Uterus (tissue), 2 donors: Measurements from ENCODE around the gene GOLGA8S.

Experiments
- POLR2A ChIP-seq, 2 donors: fragments of 450-650 bp; IDR thresholded peaks; one replicate each; pipeline ENCODE4 v1.6.1; 2016; ENCODE audit warnings: antibody characterized with exemption in 2 of 2, mild to moderate bottlenecking in 1 of 2, moderate library complexity in 1 of 2
- TF ChIP-seq, protein P1 (sequence below), 4 experiments: fragments of 200-600 bp in 2 of 4; fragments of 450-650 bp in 2 of 4; sonication (generic) in 2 of 4; IDR thresholded peaks; one replicate each; pipeline ENCODE4 v1.5.1; 2016 to 2019; ENCODE audit warnings: antibody characterized with exemption in 4 of 4, mild to moderate bottlenecking in 2 of 4, moderate library complexity in 1 of 4

DNA sequence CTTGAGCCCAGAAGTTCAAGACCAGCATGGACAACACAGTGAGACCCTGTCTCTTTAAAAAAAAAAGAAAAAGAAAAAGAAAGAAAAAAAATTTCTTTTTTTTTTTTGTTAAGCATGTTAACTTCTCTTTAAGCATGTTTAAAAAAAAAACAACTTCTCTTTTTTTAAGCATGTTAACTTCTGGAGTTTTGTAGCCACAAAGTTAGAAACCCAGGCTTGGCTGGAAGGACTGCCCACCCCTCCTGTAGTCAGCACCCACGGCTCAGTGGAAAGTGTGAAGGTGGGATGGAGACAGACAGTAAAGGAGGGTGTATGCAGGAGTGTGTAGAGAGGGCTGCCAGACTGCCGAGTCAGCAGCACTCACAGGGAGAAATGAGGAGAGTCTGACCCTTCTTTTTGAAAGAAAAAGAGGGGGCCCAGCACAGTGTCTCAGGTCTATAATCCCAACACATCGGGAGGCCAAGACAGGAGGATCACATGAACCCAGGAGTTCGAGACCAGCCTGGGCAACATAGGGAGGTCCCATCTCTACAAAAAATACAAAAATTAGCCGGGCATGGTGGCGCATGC lies 33.2 kb downstream of the GOLGA8S start:
- TF ChIP-seq, protein P1, sequence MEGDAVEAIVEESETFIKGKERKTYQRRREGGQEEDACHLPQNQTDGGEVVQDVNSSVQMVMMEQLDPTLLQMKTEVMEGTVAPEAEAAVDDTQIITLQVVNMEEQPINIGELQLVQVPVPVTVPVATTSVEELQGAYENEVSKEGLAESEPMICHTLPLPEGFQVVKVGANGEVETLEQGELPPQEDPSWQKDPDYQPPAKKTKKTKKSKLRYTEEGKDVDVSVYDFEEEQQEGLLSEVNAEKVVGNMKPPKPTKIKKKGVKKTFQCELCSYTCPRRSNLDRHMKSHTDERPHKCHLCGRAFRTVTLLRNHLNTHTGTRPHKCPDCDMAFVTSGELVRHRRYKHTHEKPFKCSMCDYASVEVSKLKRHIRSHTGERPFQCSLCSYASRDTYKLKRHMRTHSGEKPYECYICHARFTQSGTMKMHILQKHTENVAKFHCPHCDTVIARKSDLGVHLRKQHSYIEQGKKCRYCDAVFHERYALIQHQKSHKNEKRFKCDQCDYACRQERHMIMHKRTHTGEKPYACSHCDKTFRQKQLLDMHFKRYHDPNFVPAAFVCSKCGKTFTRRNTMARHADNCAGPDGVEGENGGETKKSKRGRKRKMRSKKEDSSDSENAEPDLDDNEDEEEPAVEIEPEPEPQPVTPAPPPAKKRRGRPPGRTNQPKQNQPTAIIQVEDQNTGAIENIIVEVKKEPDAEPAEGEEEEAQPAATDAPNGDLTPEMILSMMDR (IDR thresholded peaks at IDR 0.05) = no peak
- TF ChIP-seq POLR2A (IDR thresholded peaks at IDR 0.05) = no peak
